Mesodermal cell (in vitro differentiated cells): ENCODE measurements around the gene CCDC63.

ENCODE experiments used
- H3K27ac ChIP-seq: 2 replicates; pipeline ENCODE4 v1.7.0; 2013; ENCODE audit warnings: mild to moderate bottlenecking, low read depth, low read length, moderate library complexity; ENCODE audit not compliant: severe bottlenecking
- H3K36me3 ChIP-seq: 2 replicates; pipeline ENCODE4 v1.7.1; 2013; ENCODE audit warnings: mild to moderate bottlenecking, low read length, moderate library complexity; ENCODE audit not compliant: control insufficient read depth, insufficient read depth
- H3K4me1 ChIP-seq: one replicate; pipeline ENCODE4 v1.7.1; 2013; ENCODE audit warnings: mild to moderate bottlenecking, low read length; ENCODE audit not compliant: insufficient read depth, control insufficient read depth, poor library complexity, severe bottlenecking
- H3K4me3 ChIP-seq: 2 replicates; pipeline ENCODE4 v1.7.0; 2013; ENCODE audit warnings: low read length, control low read depth, mild to moderate bottlenecking; ENCODE audit not compliant: insufficient read depth, poor library complexity, severe bottlenecking; ENCODE audit errors: extremely low read depth
- H3K9me3 ChIP-seq: 2 replicates; pipeline ENCODE4 v1.7.1; 2013; ENCODE audit warnings: mild to moderate bottlenecking, low read length, moderate library complexity; ENCODE audit not compliant: control insufficient read depth
- WGBS, 2 experiments: methylation state at CpG; one replicate each; pipeline ENCODE4 v1.1.5; 2013; ENCODE audit warnings: missing lambda C conversion rate in 2 of 2; ENCODE audit not compliant: insufficient coverage in 2 of 2; 5-methylcytosine and 5-hydroxymethylcytosine counted together

Gene CCDC63

DNA sequence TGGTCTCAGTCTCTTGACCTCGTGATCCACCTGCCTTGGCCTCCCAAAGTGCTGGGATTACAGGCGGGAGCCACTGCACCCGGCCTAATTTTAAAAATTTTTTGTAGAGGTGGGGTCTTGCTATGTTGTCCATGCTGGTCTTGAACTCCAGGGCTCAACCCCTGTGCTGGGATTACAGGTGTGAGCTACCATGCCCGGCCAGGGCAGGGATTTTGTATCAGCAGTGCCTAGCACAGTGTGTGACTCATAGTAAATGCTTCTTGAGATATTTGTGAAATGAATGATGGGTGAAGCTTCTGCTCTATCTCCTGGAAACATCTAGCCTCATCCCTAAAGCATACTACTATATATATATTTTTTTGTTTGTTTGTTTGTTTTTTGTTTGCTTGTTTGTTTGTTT, 36.5 kb downstream of the CCDC63 start:
- Histone ChIP-seq H3K27ac (no peak overlapping the region), H3K4me3 (no peak overlapping the region), H3K36me3 (no peaks in the 10 kb centered on the region), H3K9me3 (no peaks in the 10 kb centered on the region), H3K4me1 (no peaks in the 10 kb centered on the region)
- WGBS, 2 experiments = 74 to 88% methylated on average over 2 to 4 of the region's 4 CpGs

DNA sequence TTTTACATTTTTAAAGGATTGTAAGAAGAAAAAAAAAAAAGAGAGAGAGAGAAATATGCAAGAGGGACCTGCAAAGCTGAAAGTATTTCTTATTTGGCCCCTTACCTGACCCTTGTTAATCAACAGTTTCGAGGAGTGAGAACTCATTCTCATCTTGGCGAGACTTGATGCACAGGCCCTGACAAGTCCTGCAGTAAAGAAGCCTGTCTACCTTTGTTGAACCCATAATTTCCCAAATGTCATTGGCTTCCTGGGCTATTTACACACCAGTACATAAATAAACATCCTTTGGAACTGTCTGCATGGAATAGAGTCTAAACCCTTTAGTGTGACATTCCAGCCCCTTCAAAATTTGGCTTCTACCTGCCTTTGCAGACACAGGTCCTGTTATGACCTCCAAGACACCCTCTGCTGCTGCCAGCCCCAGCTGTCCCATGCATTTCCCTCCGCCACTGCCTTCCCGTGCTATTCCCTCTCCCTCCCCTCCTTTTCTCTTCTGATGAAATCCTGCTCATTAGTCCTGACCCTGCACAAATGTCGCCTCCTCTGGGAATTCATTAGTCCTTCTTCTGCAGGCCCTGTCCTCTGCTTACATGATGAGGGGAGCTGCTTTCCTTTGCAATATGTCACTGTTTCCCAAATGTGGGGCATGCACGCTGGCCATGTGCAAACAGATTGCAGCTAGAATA, 38.5 kb downstream of the CCDC63 start:
- Histone ChIP-seq H3K4me1 (no peaks in the 10 kb centered on the region), H3K4me3 (no peak overlapping the region), H3K9me3 (no peaks in the 10 kb centered on the region), H3K36me3 (no peaks in the 10 kb centered on the region), H3K27ac (no peak overlapping the region)
- 68 to 71% methylated on average over 5 of the region's 6 CpGs for WGBS, 2 experiments

DNA sequence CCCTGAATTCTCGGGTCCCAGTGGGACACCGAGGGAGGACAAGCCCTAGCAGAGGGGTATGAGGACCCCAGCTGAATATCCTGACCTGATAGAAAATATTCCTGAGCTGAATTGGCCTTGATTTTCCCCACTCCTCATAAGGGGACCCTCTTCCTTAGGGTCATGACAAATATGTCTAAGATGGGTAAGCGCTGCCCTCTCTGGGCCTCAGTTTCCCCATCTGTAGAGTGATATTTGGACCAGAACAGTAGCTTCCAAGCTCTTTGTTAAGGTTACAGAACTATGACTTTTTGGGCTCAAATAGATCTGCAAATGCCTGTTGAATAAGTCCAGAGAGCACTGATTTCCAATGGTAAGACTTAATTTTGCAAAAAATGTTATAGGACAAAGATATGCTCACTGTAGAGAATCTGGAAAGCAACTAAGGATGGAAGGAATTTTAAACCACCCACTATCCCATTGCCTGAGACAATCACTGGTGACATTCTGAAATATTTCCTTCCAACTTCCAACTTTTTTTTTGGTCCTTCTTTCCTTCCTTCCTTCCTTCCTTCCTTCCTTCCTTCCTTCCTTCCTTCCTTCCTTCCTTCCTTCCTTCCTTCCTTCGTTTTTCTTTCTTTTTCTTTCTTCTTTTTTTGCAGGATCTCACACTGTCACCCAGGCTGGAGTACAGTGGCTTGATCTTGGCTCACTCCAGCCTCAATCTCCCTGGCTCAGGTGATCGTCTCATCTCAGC, 41.6 kb downstream of the CCDC63 start:
- Histone ChIP-seq H3K36me3 (no peaks in the 10 kb centered on the region), H3K4me3 (no peak overlapping the region), H3K27ac (no peak overlapping the region), H3K4me1 (no peaks in the 10 kb centered on the region), H3K9me3 (no peaks in the 10 kb centered on the region)
- 35 to 40% methylated on average over 3 to 4 of the region's 5 CpGs for WGBS, 2 experiments

DNA sequence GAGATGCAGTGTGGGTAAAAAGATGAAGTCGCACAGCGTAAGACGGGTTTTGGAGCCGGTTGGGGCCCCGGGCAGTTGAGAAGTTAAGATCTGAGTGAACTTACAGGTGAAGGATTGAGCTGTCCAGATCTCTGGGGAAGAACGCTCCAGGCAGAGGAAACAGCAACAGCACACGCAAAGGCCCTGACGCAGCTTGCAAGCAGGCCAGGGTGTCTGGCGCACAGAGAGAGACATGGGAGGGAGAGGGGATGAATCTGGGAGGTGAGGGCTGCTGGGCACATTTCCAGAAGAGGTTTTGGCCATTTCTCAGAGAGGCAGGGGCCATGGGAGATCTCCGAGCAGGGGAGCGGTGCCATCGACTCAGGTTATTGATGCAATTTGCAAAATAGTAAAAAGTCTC, 42.6 kb downstream of the CCDC63 start:
- WGBS, 2 experiments = 94% methylated on average over 12 of the region's 12 CpGs
- no peaks in the 10 kb centered on the region for H3K4me1 ChIP-seq
- no peaks in the 10 kb centered on the region for H3K9me3 ChIP-seq
- no peak overlapping the region for H3K4me3 ChIP-seq
- no peak overlapping the region for H3K27ac ChIP-seq
- H3K36me3 ChIP-seq = no peaks in the 10 kb centered on the region

DNA sequence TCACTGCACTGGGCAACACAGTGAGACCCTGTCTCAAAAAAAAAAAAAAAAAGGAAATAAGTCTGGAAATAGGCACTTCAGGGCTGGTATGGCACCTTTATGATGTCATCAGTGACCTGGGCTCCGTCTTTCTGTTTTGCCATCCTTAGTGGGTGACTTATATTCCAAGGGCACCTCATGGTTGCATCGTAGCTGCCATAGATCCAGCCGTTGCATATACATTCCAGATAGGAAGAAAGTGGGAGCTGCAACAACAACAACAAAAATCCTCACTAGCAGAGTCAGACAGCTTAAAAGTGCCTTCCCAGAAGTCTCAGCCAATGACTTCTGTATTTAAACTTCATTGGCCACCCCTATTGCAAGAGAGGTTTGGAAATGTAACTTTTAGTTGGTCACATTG, 47.2 kb downstream of the CCDC63 start:
- Histone ChIP-seq H3K4me3 (no peak overlapping the region), H3K36me3 (no peaks in the 10 kb centered on the region), H3K9me3 (no peaks in the 10 kb centered on the region), H3K4me1 (no peaks in the 10 kb centered on the region), H3K27ac (no peak overlapping the region)
- 83 to 90% methylated on average over 1 to 3 of the region's 3 CpGs for WGBS, 2 experiments

DNA sequence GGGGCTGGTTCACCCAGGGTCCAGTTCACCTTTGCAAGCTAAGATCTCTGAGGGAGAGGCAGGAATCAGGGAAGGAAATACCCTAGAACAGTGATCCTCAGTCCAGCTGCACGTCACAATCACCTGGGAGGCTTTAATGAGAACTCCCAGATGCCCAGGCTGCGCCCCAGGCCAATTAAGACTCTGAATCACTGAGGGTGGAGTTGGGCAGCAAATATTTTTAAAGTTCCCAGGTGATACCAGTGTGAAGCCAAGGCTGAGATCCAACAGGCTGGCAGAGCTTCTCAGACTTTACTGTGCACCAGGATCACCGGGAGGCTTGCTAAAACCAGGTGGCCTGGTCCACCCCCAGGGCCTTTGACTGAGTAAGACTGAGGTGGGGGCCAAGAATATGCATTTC, 49.8 kb downstream of the CCDC63 start:
- H3K4me3 ChIP-seq = no peak overlapping the region
- H3K4me1 ChIP-seq = no peaks in the 10 kb centered on the region
- no peaks in the 10 kb centered on the region for H3K9me3 ChIP-seq
- no peaks in the 10 kb centered on the region for H3K36me3 ChIP-seq
- H3K27ac ChIP-seq = no peak overlapping the region
- WGBS, 2 experiments = 87 to 89% methylated on average over 3 of the region's 3 CpGs

DNA sequence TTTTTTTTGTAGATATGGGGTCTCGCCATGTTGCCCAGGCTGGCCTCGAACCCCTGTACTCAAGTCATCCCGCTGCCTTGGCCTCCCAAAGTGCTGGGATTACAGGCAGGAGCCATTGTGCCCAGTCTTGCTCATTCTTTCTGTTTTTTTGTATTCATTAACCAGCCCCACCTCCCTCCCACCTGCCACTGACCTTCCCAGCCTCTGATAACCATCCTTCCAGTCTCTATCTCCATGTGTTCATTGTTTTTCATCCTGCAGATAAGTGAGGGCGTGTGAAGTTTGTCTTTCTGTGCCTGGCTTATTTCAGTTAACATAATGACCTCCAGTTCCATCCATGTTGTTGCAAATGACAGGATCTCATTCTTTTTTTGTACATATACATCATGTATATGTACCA, 54.6 kb downstream of the CCDC63 start:
- Histone ChIP-seq H3K36me3 (no peaks in the 10 kb centered on the region), H3K4me1 (no peaks in the 10 kb centered on the region), H3K9me3 (no peaks in the 10 kb centered on the region), H3K4me3 (no peak overlapping the region), H3K27ac (no peak overlapping the region)
- WGBS, 2 experiments = 50 to 95% methylated on average over 1 to 2 of the region's 4 CpGs

DNA sequence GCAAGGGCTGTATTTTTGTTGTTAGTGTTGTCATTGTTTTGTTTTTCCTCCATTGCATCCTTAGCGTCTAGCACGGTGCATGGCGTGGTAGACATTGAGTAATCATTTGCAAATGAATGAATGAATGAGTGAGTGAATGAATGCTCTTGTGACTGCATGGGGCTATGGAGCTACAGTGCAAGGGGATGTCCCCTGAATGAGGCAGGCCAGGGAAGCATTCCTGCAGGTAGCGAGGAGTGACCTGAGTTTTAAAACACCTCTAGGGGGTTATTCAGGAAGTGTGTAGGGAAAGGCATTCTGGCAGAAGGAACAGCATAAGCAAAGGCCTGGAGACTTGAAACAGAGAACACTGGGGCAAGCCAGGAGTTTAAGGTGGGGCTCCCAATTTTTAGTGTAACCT, 56.7 kb downstream of the CCDC63 start:
- Histone ChIP-seq H3K4me1 (no peaks in the 10 kb centered on the region), H3K36me3 (no peaks in the 10 kb centered on the region), H3K4me3 (no peak overlapping the region), H3K9me3 (no peaks in the 10 kb centered on the region), H3K27ac (no peak overlapping the region)
- WGBS, 2 experiments = 78 to 93% methylated on average over 4 of the region's 4 CpGs

DNA sequence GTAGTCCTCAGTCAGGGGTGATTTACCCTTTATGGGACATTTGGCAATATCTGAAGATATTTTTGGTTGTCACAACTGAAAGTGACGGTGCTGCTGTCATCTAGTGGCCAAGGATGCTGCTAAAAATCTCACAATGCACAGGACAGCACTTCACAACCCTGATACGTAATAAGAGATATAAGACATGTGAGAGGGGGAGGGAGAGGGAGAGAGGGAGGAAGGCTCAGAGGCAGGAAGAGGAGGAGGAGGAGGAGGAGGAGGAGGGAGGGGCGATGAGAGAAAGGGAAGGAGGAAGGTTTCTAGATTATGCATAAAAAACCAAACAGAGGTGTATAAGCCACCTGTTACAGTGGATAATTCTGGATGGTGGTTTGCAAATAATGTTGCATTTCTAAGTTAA, 59.3 kb downstream of the CCDC63 start:
- H3K4me3 ChIP-seq = no peak overlapping the region
- WGBS, 2 experiments = 78% methylated on average over 1 of the region's 3 CpGs; no CpG with 5 or more reads in 1 of the 2 experiments
- H3K36me3 ChIP-seq = no peaks in the 10 kb centered on the region
- no peak overlapping the region for H3K27ac ChIP-seq
- H3K4me1 ChIP-seq = no peaks in the 10 kb centered on the region
- no peaks in the 10 kb centered on the region for H3K9me3 ChIP-seq

DNA sequence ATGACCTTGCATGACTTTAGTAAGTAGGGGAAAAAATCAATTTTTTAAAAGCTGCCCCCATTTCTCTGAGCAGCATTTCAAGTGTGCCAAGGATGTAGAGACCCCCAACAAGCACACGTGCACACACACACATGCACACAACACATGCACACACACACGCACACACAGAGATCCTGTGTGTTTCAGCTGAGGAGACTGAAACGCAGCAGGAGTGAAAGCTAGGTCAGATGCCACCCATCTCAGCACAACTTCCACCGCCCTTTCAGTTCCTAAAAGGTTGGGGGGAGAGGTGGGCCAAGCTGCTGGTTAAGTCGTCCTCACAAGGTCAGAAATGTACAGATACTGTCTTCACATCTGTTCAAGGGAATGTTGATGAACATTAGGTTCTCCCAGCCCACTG, 59.7 kb downstream of the CCDC63 start:
- 79% methylated on average over 4 of the region's 5 CpGs; no CpG with 5 or more reads in 1 of the 2 experiments for whole genome bisulfite sequencing, 2 experiments
- Histone ChIP-seq H3K4me3 (no peak overlapping the region), H3K36me3 (no peaks in the 10 kb centered on the region), H3K9me3 (no peaks in the 10 kb centered on the region), H3K4me1 (no peaks in the 10 kb centered on the region), H3K27ac (no peak overlapping the region)

DNA sequence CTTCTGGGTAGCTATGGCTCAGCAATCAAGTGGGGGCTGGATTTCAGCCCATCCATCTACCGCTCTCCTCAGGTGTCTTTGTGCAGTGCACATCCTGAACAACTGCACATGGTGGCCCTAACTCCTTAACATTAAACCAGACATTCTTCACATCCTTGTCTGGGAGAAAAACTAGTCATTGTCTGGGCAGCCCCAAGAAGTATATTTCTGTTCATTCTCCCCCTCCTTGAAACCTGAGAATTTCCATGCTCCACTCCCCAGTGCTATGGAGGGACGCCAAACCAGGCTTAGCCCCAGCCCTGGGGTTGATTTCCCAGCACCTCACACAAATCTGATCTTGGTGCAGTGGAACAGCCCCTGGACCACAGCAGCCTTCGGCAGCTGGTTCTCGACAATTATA, 60.2 kb downstream of the CCDC63 start:
- no peaks in the 10 kb centered on the region for H3K4me1 ChIP-seq
- H3K27ac ChIP-seq = no peak overlapping the region
- no peaks in the 10 kb centered on the region for H3K36me3 ChIP-seq
- no peak overlapping the region for H3K4me3 ChIP-seq
- 74 to 97% methylated on average over 3 to 4 of the region's 4 CpGs for WGBS, 2 experiments
- no peaks in the 10 kb centered on the region for H3K9me3 ChIP-seq
